D341Med (cell line): ENCODE measurements around the gene EPB41L2.

Experiments
- DNase-seq: peaks from one replicate; pipeline ENCODE4 v3.0.0; 2012; ENCODE audit warnings: low spot score

EPB41L2 gene

DNA sequence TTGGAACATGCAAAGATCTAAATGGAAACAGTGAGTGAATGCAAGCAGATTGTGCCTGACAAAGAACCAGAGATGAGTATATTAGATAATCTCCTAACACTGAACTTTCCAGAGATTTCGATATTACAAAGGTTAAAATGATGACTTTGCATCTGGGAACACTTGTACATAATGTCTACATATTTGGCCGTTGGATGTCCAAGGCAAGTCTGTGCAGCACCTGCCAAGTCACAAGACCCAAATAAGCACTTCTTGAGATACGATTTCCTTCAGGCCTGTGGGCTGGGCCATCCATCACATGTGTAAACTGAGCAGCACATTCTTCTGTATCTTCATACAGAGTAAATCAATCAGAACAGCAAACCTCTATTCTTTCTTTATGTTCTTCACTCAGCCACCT lies 268.3 kb downstream of the EPB41L2 start:
- no peak for DNase-seq

- DNase-seq, result no peak
Measured at GRCh38 chr6:130794010-130794697, 268.9 kb downstream of the EPB41L2 start.
